Fibroblast of gingiva (primary cell): ENCODE results near the gene ACTR1A.
"Not testable (repeated sequence)": the region's sequence is repeated elsewhere in the genome, so short reads cannot be mapped to it uniquely, and the experiment has no call there.

ENCODE experiments used
- DNase-seq: peaks from one replicate; pipeline ENCODE4 v3.0.0-alpha.2; 2011; ENCODE audit warnings: low read depth

ACTR1A gene

DNA sequence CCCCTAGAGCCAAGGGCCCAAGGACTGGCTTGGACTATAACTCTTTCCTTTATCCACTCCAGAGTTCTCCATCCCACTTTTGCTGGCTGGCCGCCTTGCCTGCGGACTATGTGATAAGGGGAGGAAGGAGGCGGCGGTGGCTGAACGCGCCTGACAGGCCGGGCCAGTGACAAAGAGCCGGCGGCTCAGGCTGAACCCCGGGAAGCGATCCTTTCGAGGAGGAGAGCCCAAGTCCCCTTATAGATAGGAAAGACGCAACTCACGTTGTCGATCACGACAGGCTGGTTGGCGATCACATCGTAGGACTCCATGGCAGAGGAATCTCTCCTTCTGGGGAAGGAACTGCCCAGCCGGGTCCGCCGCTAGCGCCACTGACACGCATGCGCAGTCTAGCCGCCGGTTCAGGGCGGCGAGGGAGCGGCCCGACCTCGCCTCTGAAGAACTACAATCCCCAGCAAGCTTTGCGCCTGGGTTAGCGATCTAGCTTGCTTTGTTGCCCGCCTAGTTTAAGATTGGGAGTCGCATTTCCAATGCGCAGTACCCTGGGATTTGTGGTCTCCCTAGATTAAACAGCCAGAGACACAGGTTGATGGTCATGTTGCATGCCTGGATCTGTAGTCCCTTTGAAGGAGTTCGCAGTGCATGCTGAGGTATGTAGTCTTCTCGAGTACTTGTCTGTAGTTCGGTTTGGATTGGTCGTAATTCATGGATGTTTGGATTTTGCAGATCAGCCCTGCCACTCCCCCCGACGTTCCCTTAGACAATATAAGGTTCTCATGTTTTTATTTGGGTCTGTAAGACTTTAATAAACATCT is at the start of gene ACTR1A:
Gene ACTR1A, minus strand, starts transcription at position 376 of the 815 bp plus-strand sequence. Its CDS starts 65 bp downstream, at position 311.
- peak; percentile 100 for DNase-seq

DNA sequence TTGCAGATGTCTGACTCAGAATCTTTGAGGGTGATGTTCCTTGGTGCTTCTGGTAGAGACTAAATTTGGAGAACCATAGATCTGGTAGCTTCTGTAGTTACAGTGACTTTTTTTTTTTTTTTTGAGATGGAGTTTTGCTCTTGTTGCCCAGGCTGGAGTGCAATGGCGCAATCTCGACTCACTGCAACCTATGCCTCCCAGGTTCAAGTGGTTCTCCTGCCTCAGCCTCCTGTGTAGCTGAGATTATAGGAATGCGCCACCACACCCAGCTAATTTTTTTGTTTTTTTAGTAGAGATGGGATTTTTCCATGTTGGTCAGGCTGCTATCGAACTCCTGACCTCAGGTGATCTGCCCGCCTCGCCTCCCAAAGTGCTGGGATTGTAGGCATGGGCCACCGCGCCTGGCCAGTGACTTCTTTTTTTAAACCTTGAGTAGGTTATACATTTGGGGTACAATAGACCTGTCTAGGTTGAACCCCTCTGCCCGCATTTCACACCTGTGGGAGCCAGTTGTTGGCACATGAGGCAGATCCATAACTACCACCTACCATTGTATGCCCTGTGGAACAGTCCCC is 48.2 kb upstream of the ACTR1A start:
- DNase-seq, result no peak

DNA sequence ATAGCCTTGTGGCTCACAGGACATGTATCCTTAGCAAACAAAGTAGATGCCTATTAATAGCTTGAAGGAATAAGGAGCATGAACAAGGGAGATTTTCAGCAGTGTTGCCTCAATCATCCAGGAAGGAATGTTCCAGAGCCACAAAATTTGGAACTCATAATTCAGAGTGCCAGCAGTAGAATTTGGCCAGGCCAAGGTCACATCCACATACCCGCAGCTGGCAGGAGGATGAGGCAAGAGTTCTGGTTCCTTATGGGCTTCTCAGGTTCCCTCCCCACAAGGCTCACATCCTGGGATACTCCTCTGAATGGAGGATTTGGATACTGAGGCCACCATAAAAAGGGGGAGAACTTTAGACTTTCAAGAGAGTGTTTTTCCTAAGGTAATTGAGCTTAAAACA is 47.0 kb upstream of the ACTR1A start:
- peak; percentile 88 for DNase-seq

DNA sequence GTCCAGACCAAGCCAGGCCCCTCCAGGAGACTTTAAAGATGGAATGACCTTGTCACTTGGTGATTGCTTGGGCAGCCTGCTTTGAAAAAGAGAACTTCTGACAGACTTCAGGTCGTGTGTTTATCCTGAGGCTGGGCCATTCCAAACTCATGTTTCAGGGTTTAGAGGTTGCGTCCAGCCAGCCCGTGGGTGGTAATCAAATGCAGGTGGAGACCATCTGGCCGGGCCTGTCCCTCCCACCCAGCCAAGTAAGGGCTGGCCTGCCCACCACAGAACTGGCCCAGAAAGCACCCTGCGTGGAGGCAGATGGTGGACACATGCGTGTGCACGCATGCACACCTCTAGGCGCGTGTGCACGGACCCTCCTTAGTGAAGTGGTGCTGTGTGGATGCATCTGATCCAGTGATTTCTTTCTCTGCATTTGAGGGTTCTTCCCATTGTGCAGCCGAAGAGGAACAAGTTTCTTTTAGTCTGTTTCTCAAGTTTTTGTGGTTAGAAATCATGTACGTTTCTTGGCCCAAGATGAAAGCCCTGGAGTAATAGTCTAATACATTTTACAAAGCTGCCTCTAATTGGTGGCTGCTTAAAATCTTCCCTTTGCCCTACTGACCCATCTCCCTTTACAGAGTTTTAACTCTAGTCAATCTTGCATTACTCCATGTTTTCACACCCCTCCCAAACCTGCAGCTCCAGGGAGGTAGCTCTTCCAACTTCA is 44.3 kb upstream of the ACTR1A start:
- peak; percentile 78 for DNase-seq

DNA sequence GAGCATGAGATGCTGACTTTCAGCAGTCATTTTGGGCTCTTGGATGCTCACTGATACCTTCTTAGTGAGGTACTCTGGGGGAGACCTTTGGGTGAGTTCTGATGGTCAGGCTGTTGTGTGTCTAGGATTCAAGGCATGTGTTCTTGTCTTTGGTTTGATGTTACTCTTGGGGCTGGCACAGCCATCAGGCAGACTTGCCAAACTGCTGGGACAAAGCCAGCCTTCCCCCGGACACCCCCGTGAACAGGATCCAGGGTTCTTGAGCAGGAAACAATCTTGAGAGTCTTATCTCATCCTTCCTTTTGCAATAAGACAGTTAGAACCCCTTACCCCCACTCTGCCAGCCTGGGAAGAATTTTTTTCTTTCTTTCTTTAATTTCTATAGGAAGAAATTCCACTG is 43.5 kb upstream of the ACTR1A start:
- DNase-seq, result peak; percentile 44

DNA sequence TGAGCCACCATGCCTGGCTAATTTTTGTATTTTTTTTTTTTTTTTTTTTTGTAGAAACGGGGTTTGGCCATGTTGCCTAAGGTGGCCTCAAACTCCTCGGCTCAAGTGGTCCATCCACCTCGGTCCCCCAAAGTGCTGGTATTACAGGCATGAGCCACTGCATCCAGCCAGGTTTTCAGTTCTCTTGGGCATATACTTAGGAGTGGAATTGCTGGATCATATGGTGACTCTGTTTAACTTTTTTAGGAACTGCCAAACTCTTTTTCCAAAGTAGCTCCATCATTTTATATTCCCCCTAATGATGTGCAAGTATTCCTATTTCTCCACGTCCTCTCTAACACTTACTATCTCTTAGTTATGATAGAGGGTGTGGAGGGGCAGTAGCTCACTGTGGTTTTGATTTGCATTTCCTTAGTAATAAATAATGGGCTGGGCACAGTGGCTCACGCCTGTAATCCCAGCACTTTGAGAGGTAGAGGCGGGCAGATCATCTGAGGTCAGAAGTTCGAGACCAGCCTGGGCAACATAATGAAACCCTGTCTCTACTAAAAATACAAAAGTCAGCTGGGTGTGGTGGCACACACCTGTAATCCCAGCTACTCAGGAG is 42.9 kb upstream of the ACTR1A start:
- no peak for DNase-seq

DNA sequence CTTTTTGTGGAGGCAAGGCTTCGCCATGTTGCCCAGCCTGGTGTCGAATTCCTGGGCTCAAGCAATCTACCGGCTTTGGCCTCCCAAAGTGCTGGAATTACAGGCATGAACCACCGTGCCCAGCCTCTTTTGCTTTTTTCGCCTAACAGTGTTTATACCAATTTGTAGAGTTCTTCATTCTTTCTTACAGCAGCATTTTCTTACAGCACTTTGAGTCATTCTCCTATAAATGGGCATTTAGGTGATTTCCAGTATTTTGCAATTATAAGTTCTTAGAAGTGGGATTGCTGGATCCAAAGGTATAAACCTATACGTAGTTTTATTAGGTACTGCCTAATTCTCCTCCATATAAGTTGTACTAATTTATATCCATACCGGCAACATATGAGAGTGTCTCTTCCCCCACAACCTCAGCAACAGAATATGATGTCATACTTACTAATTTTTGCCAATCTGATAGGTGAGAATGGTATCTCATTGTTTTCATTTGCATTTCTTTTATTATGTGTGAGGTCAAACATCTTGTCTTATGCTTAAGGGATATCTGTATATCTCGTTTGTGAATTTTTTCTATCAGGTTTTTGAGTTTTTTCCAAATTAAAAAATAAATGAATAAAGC is 40.4 kb upstream of the ACTR1A start:
- no peak for DNase-seq

DNA sequence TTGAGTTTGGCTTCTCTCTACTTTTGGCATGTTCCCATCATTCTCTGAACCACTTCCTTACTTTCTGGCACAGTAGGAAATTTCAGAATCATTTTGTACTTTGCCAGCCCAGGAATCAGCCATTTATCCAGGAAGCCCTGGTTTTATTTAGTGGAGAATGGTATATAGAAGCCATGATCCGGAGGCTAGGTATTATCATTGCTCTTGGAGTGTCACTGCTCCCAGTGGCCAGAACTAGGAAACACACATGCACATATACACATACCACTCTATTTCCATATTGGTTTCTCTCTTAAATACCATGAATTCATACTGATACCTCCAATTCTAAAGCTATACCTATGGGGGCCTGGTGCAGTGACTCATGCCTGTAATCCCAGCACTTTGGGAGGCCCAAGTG is 37.5 kb upstream of the ACTR1A start:
- peak; percentile 14 for DNase-seq

DNA sequence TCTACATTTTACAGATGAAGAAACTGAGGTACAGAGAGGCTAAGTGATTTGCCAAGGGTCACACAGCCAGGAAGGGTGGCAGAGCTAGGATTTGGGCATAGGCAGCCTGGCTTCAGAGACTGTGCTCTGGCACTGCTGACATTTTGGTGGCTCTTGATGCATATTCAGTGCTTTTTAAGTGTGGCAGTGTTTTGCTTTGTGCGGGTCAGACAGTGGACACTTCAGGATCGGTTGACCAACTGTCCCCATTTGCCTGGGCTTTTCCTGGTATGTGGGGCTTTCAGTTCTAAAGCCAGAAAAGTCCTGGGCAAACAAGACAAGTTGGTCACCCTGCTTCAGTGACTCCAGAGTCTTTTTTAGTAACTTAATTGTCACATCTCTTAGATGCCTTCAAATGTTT is 36.3 kb upstream of the ACTR1A start:
- no peak for DNase-seq

DNA sequence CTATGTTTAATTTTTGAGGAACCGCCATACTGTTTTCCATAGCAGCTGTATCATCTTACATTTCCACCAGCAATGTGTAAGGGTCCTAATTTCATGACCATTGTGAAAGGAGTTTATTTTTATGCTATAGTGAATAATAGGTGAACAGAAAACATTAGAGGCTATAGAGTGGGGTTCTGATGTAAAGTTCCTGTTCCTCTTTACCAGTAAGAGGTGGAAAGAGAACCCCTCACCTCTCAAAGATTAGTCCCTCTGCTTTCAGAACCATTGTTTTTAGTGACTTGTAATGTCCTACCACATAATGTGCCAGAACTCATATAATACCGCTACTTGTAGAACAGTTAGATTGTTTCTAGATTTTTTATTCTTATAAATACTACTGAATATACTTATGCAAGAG is 35.4 kb upstream of the ACTR1A start:
- no peak for DNase-seq

DNA sequence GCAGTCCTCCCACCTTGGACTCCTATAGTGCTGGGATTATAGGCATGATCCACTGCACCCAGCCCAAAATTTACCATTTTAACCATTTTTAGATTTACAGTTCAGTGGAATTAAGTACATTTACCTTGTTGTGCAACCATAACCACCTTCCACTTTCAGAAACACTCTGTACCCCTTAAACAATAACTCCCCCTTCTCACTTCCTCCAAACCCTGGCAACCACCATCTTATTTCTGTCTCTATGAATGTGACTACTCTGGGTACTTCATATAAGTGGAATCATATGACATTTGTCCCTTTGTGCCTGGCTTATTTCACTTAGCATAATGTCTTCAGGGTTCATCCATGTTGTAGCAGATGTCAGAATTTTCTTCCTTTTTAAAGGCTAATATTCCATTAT is 34.9 kb upstream of the ACTR1A start:
- no peak for DNase-seq

DNA sequence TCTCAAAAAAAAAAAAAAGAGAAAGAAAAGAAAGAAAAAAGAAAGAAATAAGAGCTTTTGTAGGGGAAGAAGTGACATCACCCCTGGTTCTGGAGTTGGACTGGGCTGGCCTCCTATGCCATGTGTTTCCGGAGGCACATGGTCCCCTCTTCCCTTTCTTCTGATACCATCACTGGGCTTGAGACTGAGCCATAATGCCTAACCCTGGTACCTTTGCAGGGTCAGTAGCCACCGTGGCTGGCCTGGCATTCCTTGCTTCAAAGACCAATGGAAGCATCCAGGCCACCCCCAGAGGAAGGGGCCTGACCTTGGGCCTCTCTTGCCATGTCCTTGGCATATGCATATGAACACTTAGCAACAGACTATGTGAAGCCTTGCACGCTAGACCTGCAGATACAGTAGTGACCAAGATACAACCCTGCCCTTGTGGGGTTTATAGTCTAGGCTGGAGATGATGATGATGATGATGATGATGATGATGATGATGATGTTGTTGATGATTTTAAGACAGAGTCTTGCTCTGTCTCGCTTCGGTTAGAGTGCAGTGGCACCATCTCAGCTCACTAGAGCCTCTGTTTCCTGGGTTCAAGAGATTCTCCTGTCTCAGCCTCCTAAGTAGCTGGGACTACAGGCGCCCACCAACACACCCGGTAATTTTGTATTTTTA is 33.1 kb upstream of the ACTR1A start:
- DNase-seq, result no peak

DNA sequence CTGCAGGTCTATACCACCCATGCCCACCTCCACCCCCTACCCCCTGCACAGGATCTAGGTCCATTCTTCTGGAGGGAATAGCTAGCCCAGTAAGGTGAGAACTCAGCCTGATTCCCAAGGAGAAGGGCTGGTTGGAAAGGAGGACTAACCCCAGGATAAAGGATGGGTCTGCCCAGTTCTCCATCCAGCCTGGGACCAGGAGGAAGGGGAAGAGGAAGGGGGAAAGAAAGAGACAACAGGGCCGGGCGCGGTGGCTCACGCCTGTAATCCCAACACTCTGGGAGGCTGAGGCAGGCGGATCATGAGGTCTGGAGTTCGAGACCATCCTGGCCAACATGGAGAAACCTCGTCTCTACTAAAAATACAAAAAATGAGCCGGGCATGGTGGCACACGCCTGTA is 32.5 kb upstream of the ACTR1A start:
- DNase-seq, result not testable (repeated sequence)

DNA sequence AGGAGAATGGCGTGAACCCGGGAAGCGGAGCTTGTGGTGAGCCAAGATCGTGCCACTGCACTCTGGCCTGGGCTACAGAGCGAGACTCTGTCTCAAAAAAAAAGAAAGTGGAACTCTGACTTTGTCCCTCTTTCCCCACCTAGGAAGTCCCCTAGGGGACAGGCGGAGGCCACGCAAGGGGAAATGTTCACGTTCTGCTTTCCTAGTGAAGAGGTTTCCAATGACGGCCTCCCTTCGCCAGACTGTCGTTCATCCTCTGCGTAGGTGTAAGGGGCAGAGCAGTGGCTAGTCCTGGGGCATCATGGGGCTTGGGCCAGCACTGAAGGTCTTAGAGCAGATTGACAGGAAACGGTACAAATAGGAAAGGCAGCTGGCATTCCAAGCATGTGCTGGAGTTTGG is 31.8 kb upstream of the ACTR1A start:
- no peak for DNase-seq

DNA sequence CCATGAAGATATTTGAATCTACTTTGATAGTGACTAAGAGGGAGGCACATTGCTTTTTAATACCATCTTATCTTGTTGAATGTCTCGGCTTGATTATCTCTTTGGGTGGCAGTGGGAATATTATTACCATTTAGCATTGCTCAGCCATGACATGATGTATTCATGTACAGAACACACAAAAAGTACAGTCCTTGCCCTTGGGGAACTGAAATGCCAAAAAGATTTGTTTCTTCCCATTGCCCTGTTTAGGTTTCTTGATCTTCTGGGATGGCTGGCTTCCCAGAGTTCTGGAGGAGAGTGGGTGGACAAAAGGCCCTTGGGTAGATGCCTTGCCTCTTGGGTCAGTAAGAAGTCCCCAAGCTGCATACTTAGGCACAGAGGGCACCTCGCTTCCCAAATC is 25.0 kb upstream of the ACTR1A start:
- DNase-seq, result no peak

DNA sequence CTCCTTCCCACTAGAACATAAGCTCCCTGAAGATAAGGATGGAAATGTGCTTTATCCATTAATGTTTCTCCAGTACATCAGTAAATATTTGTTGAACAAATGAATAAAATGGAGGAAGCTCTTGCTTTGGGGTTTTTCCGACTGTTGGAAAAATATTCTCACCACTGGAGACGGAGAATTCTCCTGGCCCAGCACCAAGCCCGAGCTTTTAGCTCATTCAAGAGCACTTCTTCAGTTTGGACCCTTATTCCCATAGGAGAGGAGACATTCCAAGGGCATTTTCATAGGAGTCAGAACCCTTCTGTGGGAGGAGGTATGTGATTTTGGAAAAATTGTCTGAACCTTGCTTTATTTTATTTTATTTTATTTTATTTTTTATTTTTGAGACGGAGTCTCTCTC is 22.2 kb upstream of the ACTR1A start:
- no peak for DNase-seq

DNA sequence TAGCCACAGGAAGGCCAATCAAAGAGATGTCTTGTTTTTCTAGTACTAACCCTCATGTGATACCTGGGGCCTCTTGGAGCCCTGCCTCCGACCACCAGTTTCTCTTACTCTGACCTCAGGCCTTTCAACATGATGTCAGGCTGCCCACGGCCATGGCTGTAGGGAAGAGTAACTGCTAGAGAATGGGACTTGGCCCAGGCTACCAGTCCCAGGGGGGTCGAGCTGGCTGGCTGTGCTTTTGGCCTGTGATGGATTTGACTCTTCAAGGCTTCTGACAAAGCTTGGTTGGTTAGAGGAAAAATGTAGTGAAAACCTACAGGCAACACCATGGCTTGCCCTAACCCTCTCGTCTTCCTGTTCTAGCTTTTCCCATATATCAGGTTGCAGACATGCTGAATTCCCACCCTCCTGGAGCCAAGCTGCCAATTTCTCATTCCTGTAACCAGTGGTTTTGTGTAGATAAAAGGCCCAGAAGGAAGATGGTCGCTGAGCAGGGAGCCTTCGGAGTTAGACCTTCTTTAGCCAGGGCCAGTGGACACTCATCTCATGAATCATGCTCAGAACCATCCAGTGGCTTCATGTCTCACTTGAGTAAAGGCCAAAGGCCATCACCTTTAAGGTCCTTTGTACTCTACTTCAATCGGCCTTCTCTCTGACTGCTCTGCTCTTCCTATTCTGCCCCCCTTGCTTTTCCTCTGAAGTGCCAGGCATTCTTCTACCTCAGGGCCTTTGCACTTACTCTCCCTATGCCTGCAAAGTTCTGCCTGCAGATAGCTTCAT is 20.9 kb upstream of the ACTR1A start:
- DNase-seq, result peak; percentile 81

DNA sequence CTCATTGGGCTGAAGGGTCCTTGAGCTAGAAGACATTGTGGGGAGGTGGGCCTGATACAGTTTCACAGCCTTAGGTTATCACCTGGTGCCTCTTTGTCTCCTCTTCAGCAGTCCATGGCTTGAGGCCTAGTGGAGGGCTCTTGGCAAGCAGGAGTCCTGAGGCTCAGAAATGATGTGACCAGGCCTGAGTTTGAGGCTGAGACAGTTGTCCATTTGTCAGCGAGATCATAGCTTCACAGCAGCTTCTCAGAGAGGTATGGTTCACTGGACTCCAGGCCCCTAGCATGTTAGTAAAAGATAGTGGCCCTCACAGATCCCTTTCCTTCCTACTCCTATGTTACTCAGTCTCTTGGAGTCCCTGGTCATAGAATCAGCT is 20.4 kb upstream of the ACTR1A start:
- no peak for DNase-seq

DNA sequence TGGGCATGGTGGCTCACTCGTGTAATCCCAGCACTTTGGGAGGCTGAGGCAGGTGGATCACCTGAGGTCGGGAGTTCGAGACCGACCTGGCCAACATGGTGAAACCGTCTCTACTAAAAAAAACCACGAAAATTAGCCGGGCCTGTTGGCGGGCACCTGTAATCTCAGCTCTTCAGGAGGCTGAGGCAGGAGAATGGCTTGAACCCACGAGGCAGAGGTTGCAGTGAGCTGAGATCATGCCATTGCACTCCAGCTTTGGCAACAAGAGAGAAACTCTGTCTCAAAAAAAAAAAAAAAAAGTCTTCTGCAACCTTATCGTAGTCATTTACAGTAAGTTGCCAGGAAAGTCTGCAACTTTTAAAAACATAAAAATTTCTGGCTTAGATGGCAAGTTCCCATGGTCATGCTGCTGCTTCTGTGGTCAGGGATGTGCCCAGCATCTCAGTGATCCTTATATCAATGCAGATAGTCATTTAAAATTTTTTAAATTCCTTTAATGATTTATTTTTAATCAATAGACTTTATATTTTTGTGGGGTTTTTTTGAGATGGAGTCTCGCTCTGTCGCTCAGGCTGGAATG is 16.8 kb upstream of the ACTR1A start:
- DNase-seq, result peak; percentile 57

DNA sequence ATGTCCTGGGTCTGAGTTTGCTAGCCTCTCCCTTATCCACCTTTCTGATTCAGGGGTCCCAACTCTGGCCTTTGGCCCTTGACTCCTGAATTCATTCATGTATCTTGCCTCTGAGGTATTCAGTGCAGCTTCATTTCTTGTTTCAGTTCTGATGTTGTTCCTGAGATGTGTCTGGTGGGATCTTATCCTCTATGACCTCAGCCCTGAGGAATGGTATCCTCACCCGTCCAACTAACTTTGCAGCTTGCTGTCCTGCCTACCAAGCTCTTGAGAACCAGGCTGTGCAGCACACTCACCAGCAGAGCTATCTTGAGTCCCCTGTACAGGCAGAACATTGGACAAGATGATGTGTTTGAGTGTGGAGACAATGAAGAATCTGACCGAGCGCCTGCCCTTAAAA is 15.0 kb upstream of the ACTR1A start:
- DNase-seq, result no peak

DNA sequence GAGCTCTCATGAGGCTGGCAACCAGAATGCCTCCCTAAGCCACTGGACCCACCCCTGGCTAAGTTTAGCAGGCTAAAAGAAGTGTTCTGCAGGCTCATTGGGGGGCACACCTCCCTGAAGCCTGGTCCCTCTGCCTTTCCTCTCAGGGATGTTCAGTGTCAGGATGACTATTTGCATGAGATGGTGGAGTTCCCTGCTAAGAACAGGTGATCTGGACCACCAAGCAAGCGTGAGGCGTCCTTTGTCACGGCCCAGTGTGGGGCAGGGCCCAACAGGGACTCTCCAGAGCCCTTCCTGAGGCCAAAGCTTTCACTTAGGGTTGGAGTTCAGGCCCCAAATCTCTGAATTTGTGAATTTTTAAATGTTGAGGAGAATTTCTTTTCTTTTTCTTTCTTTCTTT is 13.2 kb upstream of the ACTR1A start:
- no peak for DNase-seq
